ENCODE results near the gene GTF2H4. TPM values are rescaled to one million over a fixed set of nuclear protein-coding genes. Genes with fewer than 3 reads are reported as not detected.

The GTF2H4 gene
- total RNA-seq, 2 donors from 2014 or later, result 60.0 to 67.9 TPM

GRCh38 chr6:30889496-30889885, 18.5 kb upstream of the GTF2H4 start:
- H3K27ac ChIP-seq (ENCODE audit: low read depth, low read length), result no peak overlapping the region
- H3K9me3 Mint-ChIP-seq, result no peaks in the 10 kb centered on the region
- no peak overlapping the region for H3K9ac ChIP-seq (ENCODE audit: extremely low read depth, low read length, poor library complexity, severe bottlenecking)
- no peaks in the 10 kb centered on the region for H3K9me3 ChIP-seq (ENCODE audit: control insufficient read depth, low read length)
- TF ChIP-seq CTCF (conservative IDR thresholded peaks at IDR 0.05), result no peak
- no peaks in the 10 kb centered on the region for H3K27me3 ChIP-seq (ENCODE audit: control insufficient read depth, insufficient read depth, low read length, poor library complexity, severe bottlenecking)
- 77 to 82% methylated on average over 4 of the region's 4 CpGs for WGBS, 2 experiments (ENCODE audit: insufficient coverage in 1 of 2, insufficient read length in 1 of 2)
- peaks cover 13% of the 10 kb centered on the region for H3K4me1 ChIP-seq (ENCODE audit: control insufficient read depth, insufficient read depth, low read length)
- no peak overlapping the region for H3K27ac Mint-ChIP-seq
- DNase-seq, result no peak
- H3K4me3 ChIP-seq (ENCODE audit: low read length), result no peak overlapping the region
- peaks cover 28% of the 10 kb centered on the region for H3K4me1 Mint-ChIP-seq
- H3K36me3 Mint-ChIP-seq (ENCODE audit: low read depth), result peaks cover 33% of the 10 kb centered on the region
- H3K27me3 Mint-ChIP-seq (ENCODE audit: insufficient read depth), result no peaks in the 10 kb centered on the region
- H3K4me3 Mint-ChIP-seq, result no peak overlapping the region
- H3K36me3 ChIP-seq (ENCODE audit: control insufficient read depth, insufficient read depth, low read length), result peaks cover 36% of the 10 kb centered on the region

- Mint-ChIP-seq H3K4me3 (no peak overlapping the region), H3K4me1 (peaks cover 25% of the 10 kb centered on the region), H3K36me3 (ENCODE audit: low read depth) (peaks cover 39% of the 10 kb centered on the region), H3K27ac (peak overlapping the region; percentile 3), H3K27me3 (ENCODE audit: insufficient read depth) (no peaks in the 10 kb centered on the region), H3K9me3 (no peaks in the 10 kb centered on the region)
- TF ChIP-seq CTCF (conservative IDR thresholded peaks at IDR 0.05), result no peak
- WGBS, 2 experiments (ENCODE audit: insufficient coverage in 1 of 2, insufficient read length in 1 of 2), result 93% methylated on average over 10 to 14 of the region's 14 CpGs
- Histone ChIP-seq H3K36me3 (ENCODE audit: control insufficient read depth, insufficient read depth, low read length) (peaks cover 40% of the 10 kb centered on the region), H3K27me3 (ENCODE audit: control insufficient read depth, insufficient read depth, low read length, poor library complexity, severe bottlenecking) (no peaks in the 10 kb centered on the region), H3K4me3 (ENCODE audit: low read length) (no peak overlapping the region), H3K4me1 (ENCODE audit: control insufficient read depth, insufficient read depth, low read length) (peaks cover 13% of the 10 kb centered on the region), H3K9me3 (ENCODE audit: control insufficient read depth, low read length) (no peaks in the 10 kb centered on the region), H3K27ac (ENCODE audit: low read depth, low read length) (peak overlapping the region; percentile 4), H3K9ac (ENCODE audit: extremely low read depth, low read length, poor library complexity, severe bottlenecking) (no peak overlapping the region)
- DNase-seq, result no peak
These were observed 17.9 kb upstream of the GTF2H4 start for GRCh38 chr6:30889921-30890645.

- Histone ChIP-seq H3K9ac (ENCODE audit: extremely low read depth, low read length, poor library complexity, severe bottlenecking) (no peak overlapping the region), H3K36me3 (ENCODE audit: control insufficient read depth, insufficient read depth, low read length) (peaks cover 40% of the 10 kb centered on the region), H3K27ac (ENCODE audit: low read depth, low read length) (peak overlapping the region; percentile 4), H3K4me1 (ENCODE audit: control insufficient read depth, insufficient read depth, low read length) (peaks cover 6% of the 10 kb centered on the region), H3K9me3 (ENCODE audit: control insufficient read depth, low read length) (no peaks in the 10 kb centered on the region), H3K4me3 (ENCODE audit: low read length) (no peak overlapping the region), H3K27me3 (ENCODE audit: control insufficient read depth, insufficient read depth, low read length, poor library complexity, severe bottlenecking) (no peaks in the 10 kb centered on the region)
- Mint-ChIP-seq H3K27me3 (ENCODE audit: insufficient read depth) (no peaks in the 10 kb centered on the region), H3K27ac (peak overlapping the region; percentile 3), H3K4me1 (peaks cover 17% of the 10 kb centered on the region), H3K9me3 (no peaks in the 10 kb centered on the region), H3K4me3 (no peak overlapping the region), H3K36me3 (ENCODE audit: low read depth) (peaks cover 45% of the 10 kb centered on the region)
- 91% methylated on average over 9 to 12 of the region's 12 CpGs for WGBS, 2 experiments (ENCODE audit: insufficient coverage in 1 of 2, insufficient read length in 1 of 2)
- no peak for TF ChIP-seq CTCF (conservative IDR thresholded peaks at IDR 0.05)
- no peak for DNase-seq
These were observed 17.2 kb upstream of the GTF2H4 start for GRCh38 chr6:30890646-30891449.

All from endodermal cell (in vitro differentiated cells).